OCI-LY3 (cell line): ENCODE results near the gene NAA10.

Source experiments
- CTCF ChIP-seq: fragments of 200-600, 300-600 bp; sonication (generic); IDR thresholded peaks from 2 replicates; pipeline ENCODE4 v1.5.1; 2014; ENCODE audit warnings: antibody characterized with exemption, low read length, low read depth
- EZH2phosphoT487 ChIP-seq: fragments of 200-600 bp; shearing (Covaris generic); IDR thresholded peaks from 2 replicates; pipeline ENCODE4 v1.6.1; 2018; ENCODE audit warnings: antibody characterized with exemption, mixed run types, low read depth

GRCh38 chrX:153935326-153935851 lies 552 bp upstream of the NAA10 start:
- no peak for TF ChIP-seq CTCF
- TF ChIP-seq EZH2phosphoT487: no peak
